ENCODE data around the gene GBP1.
"Not testable (repeated sequence)": the region's sequence is repeated elsewhere in the genome, so short reads cannot be mapped to it uniquely, and the experiment has no call there.

GBP1 gene

GRCh38 chr1:89060091-89060490, 4.9 kb downstream of the GBP1 start:
- H3K4me3 ChIP-seq (ENCODE audit: low read depth, low read length), result no peak overlapping the region
- in situ Hi-C loops (cut with HindIII; ENCODE audit: low sequenced_read_pairs), result no loop called here
- no peak for TF ChIP-seq CTCF (IDR thresholded peaks at IDR 0.05; ENCODE audit: low read depth, low read length, missing control alignments)
- no peak for DNase-seq (ENCODE audit: low read depth)

- DNase-seq (ENCODE audit: low read depth), result no peak
- no peak for TF ChIP-seq CTCF (IDR thresholded peaks at IDR 0.05; ENCODE audit: low read depth, low read length, missing control alignments)
- H3K4me3 ChIP-seq (ENCODE audit: low read depth, low read length), result no peak overlapping the region
- in situ Hi-C loops (cut with HindIII; ENCODE audit: low sequenced_read_pairs), result no loop called here
These were observed 13.1 kb downstream of the GBP1 start for GRCh38 chr1:89051955-89052312.

- H3K4me3 ChIP-seq (ENCODE audit: low read depth, low read length), result no peak overlapping the region
- no peak for DNase-seq (ENCODE audit: low read depth)
- in situ Hi-C loops (cut with HindIII; ENCODE audit: low sequenced_read_pairs), result no loop called here
- no peak for TF ChIP-seq CTCF (IDR thresholded peaks at IDR 0.05; ENCODE audit: low read depth, low read length, missing control alignments)
These were observed 13.6 kb downstream of the GBP1 start for GRCh38 chr1:89051300-89051954.

GRCh38 chr1:89050649-89051033, 14.4 kb downstream of the GBP1 start:
- H3K4me3 ChIP-seq (ENCODE audit: low read depth, low read length), result no peak overlapping the region
- DNase-seq (ENCODE audit: low read depth), result no peak
- in situ Hi-C loops (cut with HindIII; ENCODE audit: low sequenced_read_pairs), result no loop called here
- TF ChIP-seq CTCF (IDR thresholded peaks at IDR 0.05; ENCODE audit: low read depth, low read length, missing control alignments), result no peak

- in situ Hi-C loops (cut with HindIII; ENCODE audit: low sequenced_read_pairs); H3K4me3 ChIP-seq (ENCODE audit: low read depth, low read length); DNase-seq (ENCODE audit: low read depth): not testable (repeated sequence)
These were observed 14.9 kb downstream of the GBP1 start for GRCh38 chr1:89049901-89050648.

- DNase-seq (ENCODE audit: low read depth); in situ Hi-C loops (cut with HindIII; ENCODE audit: low sequenced_read_pairs); H3K4me3 ChIP-seq (ENCODE audit: low read depth, low read length): not testable (repeated sequence)
These were observed 15.8 kb downstream of the GBP1 start for GRCh38 chr1:89049187-89049586.

- peak; percentile 60 for DNase-seq (ENCODE audit: low read depth)
- TF ChIP-seq CTCF (IDR thresholded peaks at IDR 0.05; ENCODE audit: low read depth, low read length, missing control alignments), result no peak
- in situ Hi-C loops (cut with HindIII; ENCODE audit: low sequenced_read_pairs), result no loop called here
- H3K4me3 ChIP-seq (ENCODE audit: low read depth, low read length), result no peak overlapping the region
These were observed 17.3 kb downstream of the GBP1 start for GRCh38 chr1:89047734-89048133.

- in situ Hi-C loops (cut with HindIII; ENCODE audit: low sequenced_read_pairs); H3K4me3 ChIP-seq (ENCODE audit: low read depth, low read length): not testable (repeated sequence)
These were observed 18.5 kb downstream of the GBP1 start for GRCh38 chr1:89046318-89047183.

More at GRCh38 chr1:89046318-89047183, 18.5 kb downstream of the GBP1 start:
- not testable (repeated sequence) for DNase-seq (ENCODE audit: low read depth)

Measured in astrocyte of the cerebellum (primary cell).